NCI-H2107 (cell line): ENCODE data around the gene LYZL1.
"Not testable (repeated sequence)": the region's sequence is repeated elsewhere in the genome, so short reads cannot be mapped to it uniquely, and the experiment has no call there.

Experiments
- DNase-seq: peaks from one replicate; lab custom pipeline; 2025; lab: John Stamatoyannopoulos, UW

Gene LYZL1

GRCh38 chr10:29332061-29332760 lies 43.3 kb downstream of the LYZL1 start:
- no peak for DNase-seq

- DNase-seq: no peak
These were observed 43.9 kb downstream of the LYZL1 start for GRCh38 chr10:29332761-29333148.

GRCh38 chr10:29337526-29337925 lies 48.7 kb downstream of the LYZL1 start:
- DNase-seq: not testable (repeated sequence)

GRCh38 chr10:29343607-29344038 lies 54.8 kb downstream of the LYZL1 start:
- DNase-seq: no peak

GRCh38 chr10:29344073-29344820 lies 55.4 kb downstream of the LYZL1 start:
- no peak for DNase-seq

- DNase-seq: no peak
These were observed 56.5 kb downstream of the LYZL1 start for GRCh38 chr10:29345144-29345909.

GRCh38 chr10:29345910-29346209 lies 57.0 kb downstream of the LYZL1 start:
- DNase-seq: no peak

- DNase-seq: no peak
These were observed 57.6 kb downstream of the LYZL1 start for GRCh38 chr10:29346296-29347001.

GRCh38 chr10:29348836-29349235 lies 60.0 kb downstream of the LYZL1 start:
- DNase-seq: no peak

- DNase-seq: no peak
These were observed 64.4 kb downstream of the LYZL1 start for GRCh38 chr10:29353305-29353704.

- no peak for DNase-seq
These were observed 65.2 kb downstream of the LYZL1 start for GRCh38 chr10:29353887-29354561.

GRCh38 chr10:29355411-29355991 lies 66.6 kb downstream of the LYZL1 start:
- DNase-seq: no peak

- DNase-seq: no peak
These were observed 68.1 kb downstream of the LYZL1 start for GRCh38 chr10:29356931-29357330.

- DNase-seq: no peak
These were observed 69.2 kb downstream of the LYZL1 start for GRCh38 chr10:29358010-29358616.

- not testable (repeated sequence) for DNase-seq
These were observed 71.5 kb downstream of the LYZL1 start for GRCh38 chr10:29360215-29360853.
